Lung (tissue), 12 donors: ENCODE measurements around the gene EFS. TPM values are rescaled to one million over a fixed set of nuclear protein-coding genes. Genes with fewer than 3 reads are reported as not detected.

Source experiments
- ATAC-seq: fragments of 200-7000 bp; cut with Tn5 transposase; one replicate; pipeline ENCODE4 v1.9.1; 2020; ENCODE audit warnings: moderate number of reproducible peaks; ENCODE audit not compliant: insufficient read depth, low FRiP score
- DNase-seq, 3 donors: peaks; one replicate each; pipeline ENCODE4 v3.0.0-alpha.2; 2013 to 2017
- H3K27ac ChIP-seq, 2 donors: one replicate each; pipeline ENCODE4 v1.5.1; 2013; ENCODE audit warnings: mild to moderate bottlenecking in 2 of 2, moderate library complexity in 2 of 2, control low read depth in 1 of 2, inconsistent platforms in 1 of 2, low read depth in 1 of 2, low read length in 1 of 2
- H3K27me3 ChIP-seq, 3 donors: one replicate each; pipeline ENCODE4 v1.5.1; 2013; ENCODE audit warnings: low read length in 2 of 3; ENCODE audit not compliant: control insufficient read depth in 3 of 3, insufficient read depth in 3 of 3
- H3K36me3 ChIP-seq, 4 donors: one replicate each; pipeline ENCODE4 v1.5.1; 2013; ENCODE audit warnings: low read length in 4 of 4, mild to moderate bottlenecking in 1 of 4, moderate library complexity in 1 of 4; ENCODE audit not compliant: control insufficient read depth in 4 of 4, insufficient read depth in 4 of 4
- H3K4me1 ChIP-seq, 5 donors: one replicate each; pipeline ENCODE4 v1.5.1; 2013; ENCODE audit warnings: low read length in 5 of 5, mild to moderate bottlenecking in 2 of 5, moderate library complexity in 1 of 5; ENCODE audit not compliant: control insufficient read depth in 5 of 5, insufficient read depth in 5 of 5
- H3K4me3 ChIP-seq: one replicate; pipeline ENCODE4 v1.5.1; 2013; ENCODE audit warnings: mild to moderate bottlenecking, control low read depth, moderate library complexity
- H3K9ac ChIP-seq, 2 donors: one replicate each; pipeline ENCODE4 v1.5.1; 2013; ENCODE audit warnings: low read length in 2 of 2, control low read depth in 1 of 2; ENCODE audit not compliant: insufficient read depth in 1 of 2
- H3K9me3 ChIP-seq, 4 donors: one replicate each; pipeline ENCODE4 v1.5.1; 2013; ENCODE audit warnings: low read length in 3 of 4, mild to moderate bottlenecking in 1 of 4, moderate library complexity in 1 of 4; ENCODE audit not compliant: control insufficient read depth in 4 of 4, insufficient read depth in 3 of 4
- WGBS, 2 donors: extraction: QIAGEN DNeasy Blood & Tissue Kit; methylation state at CpG; one replicate each; pipeline ENCODE4 v1.1.7; 2013; 5-methylcytosine and 5-hydroxymethylcytosine counted together
- polyA plus RNA-seq, 2 donors: library from polyadenylated mRNA; stranded (reverse); fragments of 200-250 nt; gene quantifications; one replicate each; pipeline ENCODE4 v1.2.1, GENCODE V29; 2013
- total RNA-seq, 2 donors: library from RNA; depleted of rRNA in 1 of 2; stranded (reverse); fragments of >200 nt in 1 of 2; gene quantifications; one replicate each; pipeline ENCODE4 v1.2.1, GENCODE V29; 2014 to 2021
- TF ChIP-seq, protein P1 (sequence below): IDR thresholded peaks from 2 replicates; pipeline ENCODE4 v1.5.1; 2012; ENCODE audit warnings: mild to moderate bottlenecking; ENCODE audit errors: control extremely low read depth, extremely low read depth
- donor health status: control.
- donor health status: control.
- donor health status: Bipolar disorder and iron deficiency.
- donor health status: healthy.
- donor health status: DM: yes; HTN: yes; CAD: no.

Gene EFS
- total and polyA plus RNA-seq, 4 donors: 6.5 to 19.9 (median 12.7) TPM

DNA sequence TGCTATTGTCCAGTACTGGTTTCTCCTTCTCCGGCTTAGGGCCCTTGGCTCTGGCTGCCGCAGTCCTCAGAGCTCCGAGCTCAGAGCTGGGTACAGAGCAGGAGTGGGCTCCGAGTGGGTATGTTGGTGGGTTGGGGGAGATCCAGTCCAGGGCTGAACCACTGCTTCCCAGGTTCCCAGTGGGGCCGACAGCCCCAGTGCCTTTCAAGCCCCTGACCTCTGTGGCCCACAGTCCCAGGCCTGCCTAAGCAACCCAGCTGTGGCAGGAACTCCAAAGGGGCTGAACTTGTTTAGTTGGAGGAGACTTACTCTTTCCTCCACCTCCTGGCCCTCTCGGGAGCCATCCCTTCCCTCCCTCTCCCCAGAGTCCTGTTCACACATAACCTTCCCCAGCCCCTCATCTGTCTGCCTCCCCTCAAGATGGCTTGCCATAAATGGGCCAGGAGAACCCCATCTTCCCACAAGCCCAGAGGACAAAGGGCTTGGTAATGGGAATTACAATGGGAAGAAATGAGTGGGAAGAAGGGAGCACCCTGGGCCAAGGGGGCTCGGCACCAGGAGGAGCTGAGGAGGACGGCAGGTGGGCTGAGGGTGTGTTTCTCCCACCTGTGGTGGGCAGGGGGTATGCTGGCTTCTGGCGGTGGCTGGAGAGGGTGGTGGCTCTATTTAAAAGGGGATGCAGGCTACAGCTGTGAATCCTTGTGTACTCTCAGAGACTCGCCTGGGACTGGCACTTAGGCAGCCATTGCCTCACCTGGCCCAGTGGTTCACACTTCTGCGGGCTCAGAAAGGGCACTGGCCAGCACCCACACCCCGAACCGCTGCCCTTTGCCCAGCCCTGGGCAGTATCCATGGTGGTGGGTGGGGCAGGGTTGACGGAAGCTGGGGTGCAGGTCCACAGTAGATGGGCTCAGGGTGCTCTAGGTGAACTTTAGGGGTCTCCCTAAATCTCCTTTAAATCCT, 46.9 kb upstream of the EFS start:
- peak overlapping the region in 1 of 2 donors; percentile 93 for H3K27ac ChIP-seq
- no peak for ATAC-seq
- no peak overlapping the region for H3K4me3 ChIP-seq
- no peaks in the 10 kb centered on the region for H3K36me3 ChIP-seq
- no peaks in the 10 kb centered on the region for H3K27me3 ChIP-seq
- 81 to 91% methylated on average over 14 of the region's 14 CpGs for WGBS, 2 donors
- DNase-seq: no peak
- H3K9ac ChIP-seq: no peak overlapping the region
- TF ChIP-seq, protein P1, sequence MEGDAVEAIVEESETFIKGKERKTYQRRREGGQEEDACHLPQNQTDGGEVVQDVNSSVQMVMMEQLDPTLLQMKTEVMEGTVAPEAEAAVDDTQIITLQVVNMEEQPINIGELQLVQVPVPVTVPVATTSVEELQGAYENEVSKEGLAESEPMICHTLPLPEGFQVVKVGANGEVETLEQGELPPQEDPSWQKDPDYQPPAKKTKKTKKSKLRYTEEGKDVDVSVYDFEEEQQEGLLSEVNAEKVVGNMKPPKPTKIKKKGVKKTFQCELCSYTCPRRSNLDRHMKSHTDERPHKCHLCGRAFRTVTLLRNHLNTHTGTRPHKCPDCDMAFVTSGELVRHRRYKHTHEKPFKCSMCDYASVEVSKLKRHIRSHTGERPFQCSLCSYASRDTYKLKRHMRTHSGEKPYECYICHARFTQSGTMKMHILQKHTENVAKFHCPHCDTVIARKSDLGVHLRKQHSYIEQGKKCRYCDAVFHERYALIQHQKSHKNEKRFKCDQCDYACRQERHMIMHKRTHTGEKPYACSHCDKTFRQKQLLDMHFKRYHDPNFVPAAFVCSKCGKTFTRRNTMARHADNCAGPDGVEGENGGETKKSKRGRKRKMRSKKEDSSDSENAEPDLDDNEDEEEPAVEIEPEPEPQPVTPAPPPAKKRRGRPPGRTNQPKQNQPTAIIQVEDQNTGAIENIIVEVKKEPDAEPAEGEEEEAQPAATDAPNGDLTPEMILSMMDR: no peak
- no peaks in the 10 kb centered on the region for H3K4me1 ChIP-seq
- no peaks in the 10 kb centered on the region for H3K9me3 ChIP-seq

DNA sequence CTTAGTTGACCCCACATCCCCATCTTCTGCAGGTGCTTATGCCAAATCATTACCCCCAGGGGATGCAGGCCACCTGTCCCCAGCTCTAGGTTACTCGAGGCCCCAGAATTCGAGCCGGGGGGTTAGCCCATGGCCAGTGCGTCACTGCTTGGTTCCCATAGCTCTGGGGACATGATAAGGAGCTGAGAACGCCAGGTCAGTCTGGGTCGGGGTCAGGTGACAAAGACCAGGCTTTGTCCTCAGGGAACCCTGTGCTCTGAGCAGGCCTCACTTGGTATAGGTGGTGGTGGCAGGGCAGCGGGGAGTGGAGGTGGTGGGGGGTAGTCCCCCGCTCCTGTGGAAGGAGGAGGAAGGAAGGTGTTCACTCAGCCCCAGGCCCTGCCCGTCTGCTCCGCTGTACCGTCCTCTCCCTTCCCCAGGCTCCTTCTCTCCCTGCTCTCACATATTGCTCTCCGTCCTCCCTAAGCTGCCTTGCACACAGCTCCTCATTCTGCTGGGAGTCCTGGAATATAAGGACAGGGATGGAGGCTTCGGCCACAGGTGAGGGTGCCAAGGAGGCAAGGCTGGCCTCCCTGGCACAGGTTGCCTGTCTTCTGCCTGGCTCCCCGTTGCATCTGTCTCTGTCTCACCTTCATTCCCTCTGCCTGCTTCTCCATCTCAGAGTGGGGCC, 45.1 kb upstream of the EFS start:
- TF ChIP-seq, protein P1: no peak
- no peak for DNase-seq

DNA sequence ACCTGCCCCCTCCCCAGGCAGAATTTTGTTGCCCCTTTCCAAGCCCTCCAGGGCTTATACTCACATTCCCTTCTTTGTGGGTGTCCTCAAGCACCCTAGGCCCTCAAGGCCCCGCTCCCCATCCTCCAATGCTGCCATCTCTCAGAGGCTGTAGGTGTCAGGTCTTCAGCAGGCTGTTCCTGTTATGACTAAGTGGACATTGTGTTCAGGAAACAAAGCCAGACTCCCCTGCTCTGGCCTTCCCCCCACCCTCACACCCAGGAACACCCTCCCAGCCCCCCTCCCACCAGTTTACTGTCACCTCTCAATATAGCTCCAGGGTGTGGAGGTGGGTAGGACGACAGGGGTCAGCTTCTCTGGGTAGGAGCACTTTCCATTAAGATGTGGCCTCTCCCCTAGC, 44.5 kb upstream of the EFS start:
- TF ChIP-seq, protein P1: no peak
- WGBS, 2 donors: 74 to 93% methylated on average over 2 of the region's 2 CpGs
- no peak overlapping the region for H3K4me3 ChIP-seq

More for the DNA sequence above, 45.1 kb upstream of the EFS start:
- H3K36me3 ChIP-seq: no peaks in the 10 kb centered on the region
- ATAC-seq: no peak
- no peaks in the 10 kb centered on the region for H3K9me3 ChIP-seq
- H3K27me3 ChIP-seq: no peaks in the 10 kb centered on the region
- no peaks in the 10 kb centered on the region for H3K4me1 ChIP-seq
- H3K27ac ChIP-seq: peak overlapping the region in 1 of 2 donors; percentile 93
- no peak overlapping the region for H3K9ac ChIP-seq
- WGBS, 2 donors: 81 to 86% methylated on average over 14 of the region's 14 CpGs
- H3K4me3 ChIP-seq: no peak overlapping the region

More for the DNA sequence above, 44.5 kb upstream of the EFS start:
- Histone ChIP-seq H3K9me3 (peaks cover 0 to under 1% (median 0%) of the 10 kb centered on the region in 4 donors), H3K9ac (no peak overlapping the region), H3K27ac (peak overlapping the region in 1 of 2 donors; percentile 93), H3K27me3 (no peaks in the 10 kb centered on the region), H3K4me1 (no peaks in the 10 kb centered on the region), H3K36me3 (no peaks in the 10 kb centered on the region)
- no peak for ATAC-seq
- no peak for DNase-seq
